ENCODE data around the gene IKZF5.

IKZF5 gene

GRCh38 chr10:123016228-123016627, 7.6 kb upstream of the IKZF5 start:
- DNase-seq (ENCODE audit: low read depth): no peak

- DNase-seq (ENCODE audit: low read depth): no peak
Observed at GRCh38 chr10:123014772-123015171, 6.2 kb upstream of the IKZF5 start.

- DNase-seq (ENCODE audit: low read depth): no peak
Observed at GRCh38 chr10:123013456-123014419, 5.1 kb upstream of the IKZF5 start.

GRCh38 chr10:123011987-123012386, 3.4 kb upstream of the IKZF5 start:
- DNase-seq (ENCODE audit: low read depth): no peak

GRCh38 chr10:123009105-123009820, 668 bp upstream of the IKZF5 start:
- DNase-seq (ENCODE audit: low read depth): no peak

DNA sequence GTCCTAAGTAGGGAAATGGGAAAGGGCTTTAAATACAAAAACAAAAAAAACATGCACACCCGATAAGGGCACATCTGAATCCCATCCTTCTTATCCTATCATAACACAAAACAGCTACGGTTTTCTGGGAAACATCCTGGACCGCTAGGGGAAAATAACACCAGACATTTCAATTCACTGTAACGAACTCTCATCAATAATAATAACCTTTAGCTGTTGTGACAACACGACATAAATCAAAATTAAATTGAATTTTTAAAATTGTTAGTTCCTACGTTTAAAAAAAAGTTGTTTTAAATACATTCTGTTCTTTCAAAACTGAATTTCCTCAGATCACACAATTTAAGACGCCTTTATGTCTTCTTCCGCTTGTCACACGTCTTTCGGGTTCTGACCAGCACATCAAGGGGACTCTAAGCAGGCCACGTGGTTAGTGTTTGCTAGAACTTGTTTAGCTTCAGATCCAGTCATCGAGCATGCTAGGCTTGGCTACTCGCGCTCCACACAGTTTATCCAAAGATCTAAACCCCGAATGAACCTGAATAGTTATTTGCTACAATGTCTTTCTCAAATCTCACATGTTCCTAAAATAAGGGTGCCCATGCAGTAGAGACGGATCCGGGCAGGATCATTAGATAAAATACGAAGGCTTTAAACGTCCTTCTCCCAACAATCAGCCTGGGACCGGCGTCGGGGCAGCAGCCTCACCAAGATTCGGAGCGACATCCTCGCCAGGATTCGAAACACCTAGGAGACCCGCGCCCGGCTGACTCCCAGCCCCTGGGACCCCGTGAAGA, 839 bp downstream of the IKZF5 start:
- no peak for DNase-seq (ENCODE audit: low read depth)

DNA sequence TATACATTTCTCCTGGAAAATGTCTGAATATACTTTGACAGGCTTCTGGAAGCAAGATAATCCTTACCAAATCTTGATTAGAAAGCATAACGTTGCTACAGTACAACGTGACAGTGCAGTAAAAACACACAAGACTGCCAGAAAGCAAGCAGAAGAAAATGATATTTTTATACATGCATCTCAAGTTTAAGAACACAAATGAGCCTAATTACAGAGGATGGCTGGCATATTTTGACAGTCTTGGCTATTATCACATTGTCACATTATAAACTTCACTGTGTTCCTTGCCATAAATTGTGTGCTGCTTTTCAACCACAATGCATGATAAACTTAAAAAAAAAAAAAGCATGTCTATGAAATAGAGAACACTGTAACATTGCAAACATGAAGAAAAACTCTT, 4.3 kb downstream of the IKZF5 start:
- DNase-seq (ENCODE audit: low read depth): no peak

- no peak for DNase-seq (ENCODE audit: low read depth)
Observed at GRCh38 chr10:123001370-123001769, 7.2 kb downstream of the IKZF5 start.

DNA sequence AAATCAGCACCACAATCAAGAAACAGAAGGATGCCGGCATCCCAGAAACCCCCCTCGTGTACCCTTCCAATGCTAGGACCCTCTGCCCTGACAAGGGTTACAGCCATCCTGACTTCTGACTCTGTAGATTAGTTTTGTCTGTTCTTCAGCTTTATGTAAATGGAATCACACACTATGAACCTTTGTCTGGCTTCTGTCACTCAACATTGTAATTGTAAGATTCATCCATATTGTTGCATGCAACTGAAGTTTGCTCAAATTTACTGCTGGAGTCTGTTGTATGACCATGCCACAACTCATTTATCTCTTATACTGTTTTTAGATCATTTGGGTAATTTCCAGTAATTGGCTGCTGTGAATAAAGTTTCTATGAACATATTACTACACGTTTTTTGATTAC, 8.4 kb downstream of the IKZF5 start:
- DNase-seq (ENCODE audit: low read depth): no peak

- DNase-seq (ENCODE audit: low read depth): no peak
Observed at GRCh38 chr10:122999347-122999746, 9.2 kb downstream of the IKZF5 start.

DNA sequence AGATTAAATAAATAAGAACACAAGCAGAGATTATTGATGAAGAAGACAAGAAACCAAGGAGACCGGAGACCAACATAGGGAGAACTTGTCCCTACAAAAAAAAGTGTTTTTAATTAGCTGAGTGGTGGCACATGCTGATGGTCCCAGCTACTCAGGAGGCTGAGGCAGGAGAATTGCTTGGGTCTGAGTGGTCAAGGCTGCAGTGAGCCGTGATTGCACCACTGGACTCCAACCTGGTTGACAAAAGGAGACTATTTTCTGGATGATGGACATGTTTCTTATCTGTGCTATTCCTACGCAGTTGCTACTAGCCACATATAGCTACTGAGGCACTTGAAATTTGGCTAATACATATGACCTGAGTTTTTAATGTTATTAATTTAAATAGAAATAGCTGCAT, 9.7 kb downstream of the IKZF5 start:
- no peak for DNase-seq (ENCODE audit: low read depth)

- no peak for DNase-seq (ENCODE audit: low read depth)
Observed at GRCh38 chr10:122998360-122998917, 10.2 kb downstream of the IKZF5 start.

DNA sequence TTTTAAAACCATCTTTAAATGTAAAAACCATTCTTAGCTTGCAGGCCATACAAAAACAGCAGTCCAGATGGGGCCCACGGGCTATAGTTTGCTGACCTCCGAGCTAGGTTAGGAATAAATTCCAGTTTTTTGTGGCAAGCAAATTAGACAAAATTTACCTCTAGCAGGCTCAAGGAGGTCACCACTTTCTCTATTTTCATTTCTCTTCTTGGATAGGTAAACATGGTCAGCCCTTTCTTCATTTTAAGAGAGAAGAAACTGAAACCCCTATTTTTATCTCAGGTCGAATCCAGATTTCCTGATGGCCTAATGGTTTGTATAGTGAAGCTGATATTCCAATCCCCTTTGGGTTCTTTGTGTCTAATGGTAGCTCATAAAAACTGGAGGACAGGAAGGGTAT, 10.7 kb downstream of the IKZF5 start:
- DNase-seq (ENCODE audit: low read depth): no peak

GRCh38 chr10:122995936-122996335, 12.7 kb downstream of the IKZF5 start:
- no peak for DNase-seq (ENCODE audit: low read depth)

DNA sequence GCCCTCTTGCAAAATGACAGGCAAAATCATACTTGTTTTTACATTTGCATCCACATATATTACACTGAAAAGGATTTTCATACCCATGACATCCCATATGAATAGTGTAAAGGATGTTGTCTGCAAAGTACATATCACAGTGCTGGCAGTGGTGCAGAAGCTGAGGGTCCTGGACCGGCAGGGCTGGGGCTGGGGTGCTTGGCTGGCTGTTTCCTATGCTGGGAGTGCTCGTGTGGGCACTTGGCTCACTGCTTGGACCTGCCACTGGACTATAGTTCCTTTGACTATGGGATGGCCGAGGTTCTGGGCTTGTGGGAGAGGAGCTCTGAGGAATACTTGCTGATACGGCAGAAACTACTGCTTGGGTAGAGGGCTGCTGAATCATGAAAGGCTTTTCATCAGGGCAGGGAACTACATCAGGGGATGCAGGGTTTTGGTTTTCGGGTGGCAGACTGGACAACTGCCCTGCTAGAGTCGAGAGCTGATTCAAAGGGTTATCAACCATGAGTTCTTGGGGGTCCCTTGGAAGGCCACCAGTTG, 14.7 kb downstream of the IKZF5 start:
- DNase-seq (ENCODE audit: low read depth): no peak

GRCh38 chr10:122992031-122992585, 16.5 kb downstream of the IKZF5 start:
- no peak for DNase-seq (ENCODE audit: low read depth)

DNA sequence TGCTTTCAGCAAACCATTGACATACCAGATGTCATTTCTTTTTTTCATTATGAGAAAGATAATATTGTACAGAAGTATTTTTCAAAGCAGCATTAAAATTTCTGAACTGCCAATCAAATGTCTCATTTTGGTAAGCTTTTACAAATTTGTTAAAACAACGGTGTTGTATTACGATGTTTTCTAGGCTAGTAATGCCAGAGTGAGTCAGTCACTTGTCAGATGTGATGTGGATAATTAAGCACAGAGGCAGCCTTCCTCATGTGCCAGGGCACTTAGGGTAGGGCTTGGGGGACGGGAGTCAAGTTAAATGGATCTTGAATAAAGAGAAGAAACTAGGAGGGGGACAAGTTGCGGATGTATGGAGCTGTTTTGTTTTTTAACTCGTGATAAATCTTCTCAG, 18.3 kb downstream of the IKZF5 start:
- no peak for DNase-seq (ENCODE audit: low read depth)

- DNase-seq (ENCODE audit: low read depth): no peak
Observed at GRCh38 chr10:122988501-122988900, 20.1 kb downstream of the IKZF5 start.

GRCh38 chr10:122986335-122986734, 22.3 kb downstream of the IKZF5 start:
- DNase-seq (ENCODE audit: low read depth): no peak

GRCh38 chr10:122984708-122985107, 23.9 kb downstream of the IKZF5 start:
- DNase-seq (ENCODE audit: low read depth): no peak

GRCh38 chr10:122983898-122984297, 24.7 kb downstream of the IKZF5 start:
- no peak for DNase-seq (ENCODE audit: low read depth)

- no peak for DNase-seq (ENCODE audit: low read depth)
Observed at GRCh38 chr10:122981066-122981464, 27.5 kb downstream of the IKZF5 start.
